T-helper 17 cell (primary cell): Measurements from ENCODE around the gene AFG1L. TPM values are rescaled to one million over a fixed set of nuclear protein-coding genes. Genes with fewer than 3 reads are reported as not detected.

Source experiments
- ATAC-seq: fragments of 150-1000 bp; cut with Tn5 transposase; 2 replicates; pipeline ENCODE4 v1.10.0; 2021; ENCODE audit warnings: mild to moderate bottlenecking, moderate library complexity
- DNase-seq, 3 donors: peaks; one replicate each; pipeline versions ENCODE4 v3.0.0 to v3.0.0-alpha.2; 2020 to 2021
- H3K9me3 ChIP-seq: one replicate; pipeline ENCODE4 v1.7.0; 2013; ENCODE audit warnings: low read length, mild to moderate bottlenecking; ENCODE audit not compliant: control insufficient read depth, poor library complexity, severe bottlenecking
- H3K27ac Mint-ChIP-seq: one replicate; pipeline ENCODE4 v1.8.0; 2022; ENCODE audit warnings: mild to moderate bottlenecking, moderate library complexity, mixed read lengths
- H3K27me3 Mint-ChIP-seq: one replicate; pipeline ENCODE4 v1.8.0; 2022; ENCODE audit warnings: mixed read lengths
- H3K36me3 Mint-ChIP-seq: one replicate; pipeline ENCODE4 v1.8.0; 2022; ENCODE audit warnings: low read depth, mixed read lengths
- H3K4me1 Mint-ChIP-seq: one replicate; pipeline ENCODE4 v1.8.0; 2022; ENCODE audit warnings: mild to moderate bottlenecking, mixed read lengths
- H3K4me3 Mint-ChIP-seq: one replicate; pipeline ENCODE4 v1.8.0; 2022; ENCODE audit warnings: mild to moderate bottlenecking, moderate library complexity, mixed read lengths
- total RNA-seq, 4 donors: library from RNA in 2 of 4; stranded (reverse) in 2 of 4; gene quantifications; one replicate each; pipeline ENCODE4 v1.2.3 and lab custom pipeline; 2022 to 2026

The AFG1L gene
- total RNA-seq, 2 donors from 2014 or later, result 3.0 to 4.8 TPM

- Mint-ChIP-seq H3K4me1 (peaks cover 9% of the 10 kb centered on the region), H3K27me3 (peaks cover 16% of the 10 kb centered on the region), H3K27ac (no peak overlapping the region), H3K36me3 (peaks cover 4% of the 10 kb centered on the region), H3K4me3 (no peak overlapping the region)
- DNase-seq (no peak), ATAC-seq (no peak)
- no peaks in the 10 kb centered on the region for H3K9me3 ChIP-seq
Measured at GRCh38 chr6:108543175-108543940, 248.5 kb downstream of the AFG1L start.

GRCh38 chr6:108544606-108545005 is 249.8 kb downstream of the AFG1L start:
- peaks cover 3% of the 10 kb centered on the region for H3K36me3 Mint-ChIP-seq
- H3K4me1 Mint-ChIP-seq, result peaks cover 9% of the 10 kb centered on the region
- no peak overlapping the region for H3K27ac Mint-ChIP-seq
- ATAC-seq (no peak), DNase-seq (no peak)
- H3K4me3 Mint-ChIP-seq, result no peak overlapping the region
- H3K9me3 ChIP-seq, result no peaks in the 10 kb centered on the region
- H3K27me3 Mint-ChIP-seq, result peaks cover 11% of the 10 kb centered on the region

GRCh38 chr6:108546079-108547049 is 251.5 kb downstream of the AFG1L start:
- Mint-ChIP-seq H3K4me3 (no peak overlapping the region), H3K27ac (no peak overlapping the region), H3K4me1 (peaks cover 9% of the 10 kb centered on the region), H3K27me3 (peaks cover 10% of the 10 kb centered on the region), H3K36me3 (peaks cover 2% of the 10 kb centered on the region)
- DNase-seq (no peak), ATAC-seq (no peak)
- no peaks in the 10 kb centered on the region for H3K9me3 ChIP-seq

DNA sequence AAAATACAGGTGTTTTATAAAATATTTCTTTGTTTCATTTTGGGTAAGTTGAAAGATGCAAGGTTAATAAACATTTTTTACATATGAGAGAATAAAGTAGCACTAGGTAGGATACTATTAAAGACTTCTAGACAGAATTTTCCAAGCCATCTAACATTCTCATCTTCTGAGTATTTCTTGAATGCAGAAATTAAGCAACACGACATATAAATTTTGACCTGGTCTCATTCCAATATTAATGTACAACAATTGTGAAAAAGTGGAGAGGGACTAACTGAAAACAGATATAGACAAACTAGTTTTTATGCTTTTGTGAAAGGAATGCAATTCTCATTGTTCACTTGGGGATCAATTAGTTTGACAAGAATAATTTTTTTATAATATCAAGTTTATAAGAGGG is 254.4 kb downstream of the AFG1L start:
- Mint-ChIP-seq H3K27me3 (peaks cover 14% of the 10 kb centered on the region), H3K36me3 (peaks cover 2% of the 10 kb centered on the region), H3K4me3 (no peak overlapping the region), H3K27ac (no peak overlapping the region), H3K4me1 (peaks cover 3% of the 10 kb centered on the region)
- DNase-seq (no peak), ATAC-seq (no peak)
- H3K9me3 ChIP-seq, result no peaks in the 10 kb centered on the region

DNA sequence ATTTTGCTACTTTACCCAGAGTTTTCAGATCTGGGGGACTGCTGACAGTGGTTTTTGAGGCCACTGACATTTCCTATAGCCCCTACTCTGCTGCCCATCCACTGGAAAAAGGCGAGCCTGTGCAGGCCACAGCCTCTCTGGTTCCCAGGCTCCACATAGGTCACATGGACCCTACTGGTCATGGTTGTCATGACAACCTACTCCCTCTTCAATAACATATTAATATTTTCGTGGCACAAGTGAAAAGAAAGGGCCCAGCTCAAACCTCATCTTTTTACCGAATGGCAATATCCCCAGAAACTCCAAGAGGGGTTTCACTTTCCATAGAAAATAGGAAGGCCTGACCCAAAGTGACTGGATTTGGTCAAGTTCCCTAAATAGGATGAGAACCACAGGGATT is 254.9 kb downstream of the AFG1L start:
- DNase-seq (no peak), ATAC-seq (no peak)
- Mint-ChIP-seq H3K4me3 (no peak overlapping the region), H3K27ac (no peak overlapping the region), H3K27me3 (peaks cover 14% of the 10 kb centered on the region), H3K4me1 (peaks cover 3% of the 10 kb centered on the region), H3K36me3 (peaks cover 2% of the 10 kb centered on the region)
- H3K9me3 ChIP-seq, result no peaks in the 10 kb centered on the region

GRCh38 chr6:108550256-108550655 is 255.4 kb downstream of the AFG1L start:
- no peaks in the 10 kb centered on the region for H3K9me3 ChIP-seq
- Mint-ChIP-seq H3K4me1 (peaks cover 3% of the 10 kb centered on the region), H3K36me3 (peaks cover 2% of the 10 kb centered on the region), H3K4me3 (no peak overlapping the region), H3K27me3 (peaks cover 14% of the 10 kb centered on the region), H3K27ac (no peak overlapping the region)
- ATAC-seq, result no peak
- DNase-seq, result no peak

GRCh38 chr6:108555399-108556052 is 260.7 kb downstream of the AFG1L start:
- no peaks in the 10 kb centered on the region for H3K9me3 ChIP-seq
- Mint-ChIP-seq H3K36me3 (no peaks in the 10 kb centered on the region), H3K27ac (no peak overlapping the region), H3K27me3 (peaks cover 14% of the 10 kb centered on the region), H3K4me3 (peak overlapping the region; percentile 33), H3K4me1 (peaks cover 5% of the 10 kb centered on the region)
- ATAC-seq (no peak), DNase-seq (no peak)

- H3K4me3 Mint-ChIP-seq, result no peak overlapping the region
- peaks cover 5% of the 10 kb centered on the region for H3K4me1 Mint-ChIP-seq
- DNase-seq (no peak), ATAC-seq (no peak)
- no peaks in the 10 kb centered on the region for H3K36me3 Mint-ChIP-seq
- no peak overlapping the region for H3K27ac Mint-ChIP-seq
- peaks cover 14% of the 10 kb centered on the region for H3K27me3 Mint-ChIP-seq
- no peaks in the 10 kb centered on the region for H3K9me3 ChIP-seq
Measured at GRCh38 chr6:108556250-108556649, 261.4 kb downstream of the AFG1L start.

- Mint-ChIP-seq H3K4me1 (peaks cover 5% of the 10 kb centered on the region), H3K27ac (peak overlapping the region; percentile 94), H3K4me3 (peak overlapping the region; percentile 91), H3K36me3 (no peaks in the 10 kb centered on the region), H3K27me3 (peaks cover 14% of the 10 kb centered on the region)
- no peak for DNase-seq
- no peaks in the 10 kb centered on the region for H3K9me3 ChIP-seq
- ATAC-seq, result no peak
Measured at GRCh38 chr6:108556866-108557493, 262.1 kb downstream of the AFG1L start.

DNA sequence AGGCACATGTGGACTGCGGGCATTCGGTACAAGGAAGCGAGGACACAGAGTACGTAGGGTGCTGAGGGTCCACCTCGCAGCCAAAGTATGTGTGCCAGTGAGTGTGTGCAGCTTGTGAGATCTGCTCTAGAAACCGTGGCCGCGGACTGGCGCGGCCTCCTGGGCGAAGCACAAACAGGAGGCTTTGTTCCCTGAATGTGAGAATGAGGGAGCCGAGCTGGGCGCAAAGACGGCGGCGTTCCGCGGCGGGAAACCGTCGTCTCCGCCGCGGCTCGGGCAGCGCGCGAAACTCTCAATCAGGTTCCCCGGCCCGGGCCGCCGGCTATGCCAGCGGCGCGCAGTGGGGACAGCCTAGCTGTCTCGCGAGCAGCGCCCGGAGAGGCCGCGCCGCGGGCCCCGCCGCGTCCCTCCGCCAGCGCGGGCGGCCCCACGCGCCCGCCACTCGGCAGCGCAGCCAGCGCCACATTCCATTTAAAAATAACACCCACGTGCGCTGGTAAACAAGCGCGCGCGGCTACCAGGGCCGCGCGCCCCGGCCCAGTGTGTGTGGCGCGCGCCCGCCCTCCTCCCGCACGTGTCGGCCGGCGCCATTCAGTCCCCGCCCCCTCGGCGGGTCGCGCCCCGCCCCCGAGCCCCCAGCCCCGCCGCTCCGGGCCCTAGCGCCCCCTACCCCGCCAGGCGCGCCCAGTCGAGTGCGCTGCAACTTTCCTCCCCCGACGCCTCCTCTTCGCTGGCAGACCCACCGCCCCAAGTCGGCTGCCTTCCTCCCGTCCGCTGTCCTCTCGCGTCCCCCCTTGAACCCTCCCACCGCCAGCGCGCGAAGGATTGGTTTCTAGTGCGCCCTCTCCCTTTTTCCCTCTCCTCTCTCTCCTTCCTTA is 262.9 kb downstream of the AFG1L start:
- peak; percentile 52 for ATAC-seq
- peak; percentile 68 to 84 (median 84) for DNase-seq
- peaks cover 13% of the 10 kb centered on the region for H3K4me1 Mint-ChIP-seq
- no peaks in the 10 kb centered on the region for H3K9me3 ChIP-seq
- H3K27me3 Mint-ChIP-seq, result peaks cover 10% of the 10 kb centered on the region
- H3K27ac Mint-ChIP-seq, result peak overlapping the region; percentile 94
- no peaks in the 10 kb centered on the region for H3K36me3 Mint-ChIP-seq
- peak overlapping the region; percentile 91 for H3K4me3 Mint-ChIP-seq

GRCh38 chr6:108558372-108559096 is 263.7 kb downstream of the AFG1L start:
- DNase-seq (peak; percentile 96 to 97 (median 96)), ATAC-seq (peak; percentile 74)
- peak overlapping the region; percentile 94 for H3K27ac Mint-ChIP-seq
- peaks cover 18% of the 10 kb centered on the region for H3K4me1 Mint-ChIP-seq
- no peaks in the 10 kb centered on the region for H3K9me3 ChIP-seq
- no peaks in the 10 kb centered on the region for H3K36me3 Mint-ChIP-seq
- peak overlapping the region; percentile 91 for H3K4me3 Mint-ChIP-seq
- H3K27me3 Mint-ChIP-seq, result peaks cover 6% of the 10 kb centered on the region
